Gastrocnemius medialis (tissue), 4 donors: ENCODE data around the gene SUPT3H.

Source experiments
- CTCF ChIP-seq, 5 experiments: fragments of 450-650 bp in 3 of 5; fragments of 200-600 bp in 2 of 5; sonication (generic) in 2 of 5; IDR thresholded peaks in 4 of 5; conservative IDR thresholded peaks in 1 of 5; 1 replicate in 4 of 5; 2 replicates in 1 of 5; pipeline ENCODE4 v1.5.1; 2016 to 2019; ENCODE audit warnings: antibody characterized with exemption in 5 of 5, mild to moderate bottlenecking in 3 of 5, moderate library complexity in 3 of 5
- POLR2A ChIP-seq, 2 donors: fragments of 450-650 bp; IDR thresholded peaks; one replicate each; pipeline ENCODE4 v1.6.1; 2017; ENCODE audit warnings: antibody characterized with exemption in 2 of 2, mild to moderate bottlenecking in 2 of 2, moderate library complexity in 2 of 2

GRCh38 chr6:45076217-45076930, 301.4 kb downstream of the SUPT3H start:
- TF ChIP-seq CTCF (IDR thresholded peaks at IDR 0.05 in 4 of 5, conservative IDR thresholded peaks at IDR 0.05 in 1 of 5) (no peak), POLR2A (IDR thresholded peaks at IDR 0.05) (no peak)
